CD4-positive, alpha-beta T cell (primary cell): Measurements from ENCODE around the gene F5. TPM values are rescaled to one million over a fixed set of nuclear protein-coding genes. Genes with fewer than 3 reads are reported as not detected.

Experiments used
- ATAC-seq: fragments of 200-7000 bp; cut with Tn5 transposase; one replicate; pipeline ENCODE4 v1.10.0; 2022; ENCODE audit warnings: mild to moderate bottlenecking; ENCODE audit not compliant: poor library complexity
- CTCF ChIA-PET: fragments of 350-600 bp; sonication (Branson Sonifier 250); formaldehyde crosslinking; loops from one replicate; lab custom pipeline; 2021; ENCODE audit warnings: antibody characterized with exemption, inconsistent platforms; lab: Charles Lee
- POLR2A ChIA-PET: fragments of 350-600 bp; sonication (Branson Sonifier 250); formaldehyde crosslinking; loops from one replicate; lab custom pipeline; 2021; ENCODE audit warnings: antibody characterized with exemption, inconsistent platforms; lab: Charles Lee
- DNase-seq, 14 experiments: peaks; one replicate each; pipeline ENCODE4 v3.0.0-alpha.2; 2013 to 2020; ENCODE audit warnings: mixed read lengths in 2 of 14
- H3K27ac ChIP-seq, 2 donors: one replicate each; pipeline versions ENCODE4 v1.5.1 to v1.7.0; 2013; ENCODE audit warnings: low read length in 2 of 2, low read depth in 1 of 2, mild to moderate bottlenecking in 1 of 2
- H3K27me3 ChIP-seq, 2 experiments: 1 replicate in 1 of 2; 2 replicates in 1 of 2; pipeline versions ENCODE4 v1.6.1 to v1.7.0; 2013; ENCODE audit warnings: low read length in 2 of 2, control low read depth in 1 of 2, mild to moderate bottlenecking in 1 of 2, moderate library complexity in 1 of 2; ENCODE audit not compliant: insufficient read depth in 2 of 2, control insufficient read depth in 1 of 2
- H3K36me3 ChIP-seq: one replicate; pipeline ENCODE4 v1.6.1; 2013; ENCODE audit warnings: low read length, control low read depth; ENCODE audit not compliant: insufficient read depth
- H3K4me1 ChIP-seq: one replicate; pipeline ENCODE4 v1.6.1; 2013; ENCODE audit warnings: low read length, control low read depth; ENCODE audit not compliant: insufficient read depth
- H3K4me3 ChIP-seq: one replicate; pipeline ENCODE4 v1.5.1; 2013; ENCODE audit warnings: mild to moderate bottlenecking, low read length, moderate library complexity
- H3K9me3 ChIP-seq, 2 experiments: 1 replicate in 1 of 2; 2 replicates in 1 of 2; pipeline versions ENCODE4 v1.6.1 to v1.7.0; 2013; ENCODE audit warnings: low read length in 2 of 2, mild to moderate bottlenecking in 2 of 2, control low read depth in 1 of 2, moderate library complexity in 1 of 2; ENCODE audit not compliant: control insufficient read depth in 1 of 2, insufficient read depth in 1 of 2
- H3K27ac Mint-ChIP-seq: one replicate; pipeline ENCODE4 v1.8.0; 2020; ENCODE audit warnings: mixed read lengths
- H3K27me3 Mint-ChIP-seq: one replicate; pipeline ENCODE4 v1.8.0; 2021; ENCODE audit warnings: mixed read lengths
- H3K36me3 Mint-ChIP-seq: one replicate; pipeline ENCODE4 v1.8.0; 2021; ENCODE audit warnings: low read depth, mixed read lengths
- H3K4me1 Mint-ChIP-seq: one replicate; pipeline ENCODE4 v1.8.0; 2021; ENCODE audit warnings: low read depth, mixed read lengths
- H3K4me3 Mint-ChIP-seq: one replicate; pipeline ENCODE4 v1.8.0; 2020; ENCODE audit warnings: mild to moderate bottlenecking, mixed read lengths
- H3K9me3 Mint-ChIP-seq: one replicate; pipeline ENCODE4 v1.8.0; 2020; ENCODE audit warnings: mixed read lengths
- CTCF ChIP-seq: fragments of 200-600 bp; IDR thresholded peaks from one replicate; pipeline ENCODE4 v1.8.0; 2022; ENCODE audit warnings: antibody characterized with exemption, mild to moderate bottlenecking
- intact Hi-C, 2 experiments: fragments of 100-400 bp; cut with DNase I in 1 of 2; cut with micrococcal nuclease in 1 of 2; formaldehyde crosslinking; loops; one replicate each; pipeline versions ENCODE4 v1.15.1 to v1.9.0; 2023 to 2025; cut with DNase I, micrococcal nuclease
- total RNA-seq, 174 experiments: library from RNA in 2 of 174; stranded (reverse) in 2 of 174; gene quantifications; one replicate each; pipeline ENCODE4 v1.2.3 and lab custom pipeline; 2021 to 2026

F5 gene
- total RNA-seq, 2 experiments from 2014 or later: 5.4 to 6.2 TPM

DNA sequence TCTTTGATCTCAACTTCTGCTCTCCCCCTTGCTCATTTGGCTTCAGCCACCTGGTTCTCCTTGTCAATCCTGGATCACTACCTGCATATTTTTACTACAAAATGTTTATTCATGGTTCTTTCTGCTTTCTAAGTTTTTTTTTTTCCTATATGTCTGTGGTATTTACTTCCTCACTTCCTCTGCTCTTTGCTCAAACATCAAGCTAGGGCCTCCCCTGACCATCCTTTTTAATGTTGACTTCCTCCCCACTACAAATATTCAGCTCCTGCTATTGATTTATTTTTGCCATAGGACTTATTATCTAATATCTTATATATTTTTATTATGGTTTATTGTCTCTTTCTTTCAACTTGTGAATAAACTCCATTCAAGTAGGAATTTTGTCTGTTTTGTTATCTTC is 86.5 kb downstream of the F5 start:
- no peak overlapping the region for H3K27ac ChIP-seq
- Mint-ChIP-seq H3K4me3 (no peak overlapping the region), H3K4me1 (no peaks in the 10 kb centered on the region), H3K27me3 (peaks cover 11% of the 10 kb centered on the region), H3K27ac (no peak overlapping the region), H3K36me3 (no peaks in the 10 kb centered on the region), H3K9me3 (no peaks in the 10 kb centered on the region)
- ATAC-seq (no peak), DNase-seq (no peak)
- no peaks in the 10 kb centered on the region for H3K4me1 ChIP-seq
- TF ChIP-seq CTCF: no peak
- H3K9me3 ChIP-seq: no peaks in the 10 kb centered on the region
- ChIA-PET CTCF (no interaction called here), POLR2A (no interaction called here)
- no peaks in the 10 kb centered on the region for H3K36me3 ChIP-seq
- intact Hi-C loops: no loop called here
- no peaks in the 10 kb centered on the region for H3K27me3 ChIP-seq
- H3K4me3 ChIP-seq: no peak overlapping the region

DNA sequence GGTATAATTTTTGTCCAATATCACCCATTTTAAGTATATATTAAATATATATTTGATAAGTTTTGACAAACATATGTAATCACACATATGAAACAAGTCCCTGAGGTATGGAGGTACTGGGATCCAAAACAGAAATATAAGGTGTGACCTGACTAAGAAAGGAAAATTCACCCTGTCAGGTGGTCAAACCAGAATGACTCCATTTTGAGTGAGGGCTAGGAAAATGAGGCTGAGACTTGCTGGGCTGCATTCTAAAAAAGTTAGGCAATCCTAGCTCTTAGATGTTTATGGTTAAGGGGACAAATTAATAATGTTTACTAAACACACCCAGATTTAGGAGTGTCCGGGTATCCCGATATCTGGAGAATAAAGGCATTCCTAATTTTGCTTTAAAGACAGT is 89.0 kb downstream of the F5 start:
- H3K36me3 ChIP-seq: no peaks in the 10 kb centered on the region
- ATAC-seq: no peak
- H3K4me1 Mint-ChIP-seq: no peaks in the 10 kb centered on the region

GRCh38 chr1:169495916-169496315 is 90.4 kb downstream of the F5 start:
- ChIA-PET POLR2A (no interaction called here), CTCF (no interaction called here)
- ATAC-seq (no peak), DNase-seq (no peak)
- Histone ChIP-seq H3K27me3 (peaks cover 0 to 6% of the 10 kb centered on the region in 2 experiments), H3K27ac (no peak overlapping the region), H3K4me3 (no peak overlapping the region), H3K9me3 (no peaks in the 10 kb centered on the region), H3K36me3 (no peaks in the 10 kb centered on the region), H3K4me1 (no peaks in the 10 kb centered on the region)
- Mint-ChIP-seq H3K27me3 (peaks cover 11% of the 10 kb centered on the region), H3K27ac (no peak overlapping the region), H3K4me3 (no peak overlapping the region), H3K9me3 (no peaks in the 10 kb centered on the region), H3K4me1 (no peaks in the 10 kb centered on the region), H3K36me3 (no peaks in the 10 kb centered on the region)
- no peak for TF ChIP-seq CTCF
- intact Hi-C loops: no loop called here

More for the DNA sequence above, 89.0 kb downstream of the F5 start:
- no peaks in the 10 kb centered on the region for H3K4me1 ChIP-seq
- Mint-ChIP-seq H3K27me3 (peaks cover 11% of the 10 kb centered on the region), H3K27ac (no peak overlapping the region), H3K9me3 (no peaks in the 10 kb centered on the region), H3K4me3 (no peak overlapping the region), H3K36me3 (no peaks in the 10 kb centered on the region)
- peaks cover 0 to 6% of the 10 kb centered on the region in 2 experiments for H3K27me3 ChIP-seq
- H3K4me3 ChIP-seq: no peak overlapping the region
- intact Hi-C loops: no loop called here
- no peak for DNase-seq
- CTCF ChIA-PET: no interaction called here
- POLR2A ChIA-PET: no interaction called here
- no peak for TF ChIP-seq CTCF
- no peak overlapping the region for H3K27ac ChIP-seq
- no peaks in the 10 kb centered on the region for H3K9me3 ChIP-seq
